T-helper 2 cell treated with Interferon-gamma antibody and Interleukin-4, amounts not matched to agents 5 μg/mL and 100 μg/mL, for 36 hours (primary cell): Measurements from ENCODE around the gene RASSF4.

Experiments
- DNase-seq: peaks from one replicate; pipeline ENCODE4 v3.0.0; 2021; ENCODE audit warnings: low spot score
- H3K27ac Mint-ChIP-seq: one replicate; pipeline ENCODE4 v1.8.0; 2021; ENCODE audit warnings: mild to moderate bottlenecking, mixed read lengths
- H3K27me3 Mint-ChIP-seq: one replicate; pipeline ENCODE4 v1.8.0; 2021; ENCODE audit warnings: low read depth, mixed read lengths
- H3K36me3 Mint-ChIP-seq: one replicate; pipeline ENCODE4 v1.8.0; 2021; ENCODE audit warnings: low read depth, mixed read lengths
- H3K4me1 Mint-ChIP-seq: one replicate; pipeline ENCODE4 v1.8.0; 2021; ENCODE audit warnings: low read depth, mixed read lengths
- H3K4me3 Mint-ChIP-seq: one replicate; pipeline ENCODE4 v1.8.0; 2022; ENCODE audit warnings: mild to moderate bottlenecking, moderate library complexity, mixed read lengths
- H3K9me3 Mint-ChIP-seq: one replicate; pipeline ENCODE4 v1.8.0; 2021; ENCODE audit warnings: mixed read lengths

The RASSF4 gene

GRCh38 chr10:44932517-44933450 lies 26.8 kb upstream of the RASSF4 start:
- DNase-seq = peak; percentile 77
- Mint-ChIP-seq H3K27me3 (no peaks in the 10 kb centered on the region), H3K4me3 (no peak overlapping the region), H3K4me1 (peaks cover 10% of the 10 kb centered on the region), H3K27ac (no peak overlapping the region), H3K9me3 (no peaks in the 10 kb centered on the region), H3K36me3 (no peaks in the 10 kb centered on the region)

GRCh38 chr10:44933451-44934321 lies 25.9 kb upstream of the RASSF4 start:
- H3K36me3 Mint-ChIP-seq = no peaks in the 10 kb centered on the region
- no peaks in the 10 kb centered on the region for H3K9me3 Mint-ChIP-seq
- no peaks in the 10 kb centered on the region for H3K27me3 Mint-ChIP-seq
- H3K27ac Mint-ChIP-seq = no peak overlapping the region
- DNase-seq = no peak
- no peak overlapping the region for H3K4me3 Mint-ChIP-seq
- peaks cover 10% of the 10 kb centered on the region for H3K4me1 Mint-ChIP-seq

GRCh38 chr10:44934416-44935200 lies 25.0 kb upstream of the RASSF4 start:
- H3K27ac Mint-ChIP-seq = no peak overlapping the region
- H3K4me3 Mint-ChIP-seq = no peak overlapping the region
- DNase-seq = no peak
- H3K4me1 Mint-ChIP-seq = peaks cover 10% of the 10 kb centered on the region
- H3K36me3 Mint-ChIP-seq = no peaks in the 10 kb centered on the region
- no peaks in the 10 kb centered on the region for H3K9me3 Mint-ChIP-seq
- no peaks in the 10 kb centered on the region for H3K27me3 Mint-ChIP-seq

- Mint-ChIP-seq H3K27me3 (peaks cover under 1% of the 10 kb centered on the region), H3K4me1 (peaks cover 11% of the 10 kb centered on the region), H3K9me3 (no peaks in the 10 kb centered on the region), H3K36me3 (no peaks in the 10 kb centered on the region), H3K4me3 (no peak overlapping the region), H3K27ac (peak overlapping the region; percentile 72)
- no peak for DNase-seq
Measured at GRCh38 chr10:44935201-44935965, 24.2 kb upstream of the RASSF4 start.

- Mint-ChIP-seq H3K27ac (peak overlapping the region; percentile 72), H3K36me3 (no peaks in the 10 kb centered on the region), H3K4me1 (peaks cover 11% of the 10 kb centered on the region), H3K27me3 (peaks cover 4% of the 10 kb centered on the region), H3K9me3 (no peaks in the 10 kb centered on the region), H3K4me3 (no peak overlapping the region)
- DNase-seq = no peak
Measured at GRCh38 chr10:44935966-44936295, 23.7 kb upstream of the RASSF4 start.

- no peak overlapping the region for H3K4me3 Mint-ChIP-seq
- no peak overlapping the region for H3K27ac Mint-ChIP-seq
- H3K27me3 Mint-ChIP-seq = peaks cover 4% of the 10 kb centered on the region
- H3K4me1 Mint-ChIP-seq = peaks cover 11% of the 10 kb centered on the region
- H3K9me3 Mint-ChIP-seq = no peaks in the 10 kb centered on the region
- no peaks in the 10 kb centered on the region for H3K36me3 Mint-ChIP-seq
- DNase-seq = no peak
Measured at GRCh38 chr10:44936314-44936975, 23.2 kb upstream of the RASSF4 start.

GRCh38 chr10:44937196-44938005 lies 22.2 kb upstream of the RASSF4 start:
- DNase-seq = no peak
- H3K36me3 Mint-ChIP-seq = no peaks in the 10 kb centered on the region
- peaks cover 11% of the 10 kb centered on the region for H3K4me1 Mint-ChIP-seq
- peaks cover 7% of the 10 kb centered on the region for H3K27me3 Mint-ChIP-seq
- no peaks in the 10 kb centered on the region for H3K9me3 Mint-ChIP-seq
- no peak overlapping the region for H3K27ac Mint-ChIP-seq
- no peak overlapping the region for H3K4me3 Mint-ChIP-seq

GRCh38 chr10:44938956-44939355 lies 20.6 kb upstream of the RASSF4 start:
- H3K9me3 Mint-ChIP-seq = peaks cover 7% of the 10 kb centered on the region
- H3K36me3 Mint-ChIP-seq = no peaks in the 10 kb centered on the region
- peaks cover 13% of the 10 kb centered on the region for H3K27me3 Mint-ChIP-seq
- H3K27ac Mint-ChIP-seq = no peak overlapping the region
- H3K4me1 Mint-ChIP-seq = peaks cover 9% of the 10 kb centered on the region
- DNase-seq = no peak
- H3K4me3 Mint-ChIP-seq = no peak overlapping the region

- no peak for DNase-seq
- peaks cover 19% of the 10 kb centered on the region for H3K27me3 Mint-ChIP-seq
- peaks cover 2% of the 10 kb centered on the region for H3K36me3 Mint-ChIP-seq
- H3K4me3 Mint-ChIP-seq = no peak overlapping the region
- H3K4me1 Mint-ChIP-seq = peaks cover 9% of the 10 kb centered on the region
- H3K27ac Mint-ChIP-seq = no peak overlapping the region
- peaks cover 16% of the 10 kb centered on the region for H3K9me3 Mint-ChIP-seq
Measured at GRCh38 chr10:44939691-44940401, 19.8 kb upstream of the RASSF4 start.

- peaks cover 22% of the 10 kb centered on the region for H3K27me3 Mint-ChIP-seq
- H3K4me3 Mint-ChIP-seq = no peak overlapping the region
- peaks cover 21% of the 10 kb centered on the region for H3K9me3 Mint-ChIP-seq
- no peak for DNase-seq
- H3K36me3 Mint-ChIP-seq = peaks cover 5% of the 10 kb centered on the region
- H3K4me1 Mint-ChIP-seq = peaks cover 2% of the 10 kb centered on the region
- no peak overlapping the region for H3K27ac Mint-ChIP-seq
Measured at GRCh38 chr10:44944354-44944753, 15.2 kb upstream of the RASSF4 start.

GRCh38 chr10:44946205-44946604 lies 13.4 kb upstream of the RASSF4 start:
- no peak for DNase-seq
- Mint-ChIP-seq H3K36me3 (peaks cover 5% of the 10 kb centered on the region), H3K27ac (no peak overlapping the region), H3K27me3 (peaks cover 18% of the 10 kb centered on the region), H3K4me1 (no peaks in the 10 kb centered on the region), H3K4me3 (no peak overlapping the region), H3K9me3 (peaks cover 21% of the 10 kb centered on the region)
